ENCODE measurements around the gene VWDE. TPM values are rescaled to one million over a fixed set of nuclear protein-coding genes. Genes with fewer than 3 reads are reported as not detected.

VWDE gene
- total RNA-seq, 1 experiment from 2014 or later, result 13.7 TPM

GRCh38 chr7:12299367-12299766 lies 104.3 kb downstream of the VWDE start:
- H3K4me3 ChIP-seq (replicated peaks in 1 of 2; ENCODE audit: low read depth in 1 of 2, low read length in 2 of 2), result no peak overlapping the region
- RAD21 ChIA-PET (ENCODE audit: low non-redundant PET in 1 of 2, low total read pairs in 2 of 2, uncharacterized antibody in 2 of 2, unreplicated experiment in 2 of 2), result no interaction called here
- no peak for ATAC-seq
- no peaks in the 10 kb centered on the region for H3K79me2 ChIP-seq (ENCODE audit: insufficient read depth, low read length)
- POLR2A ChIA-PET, result no interaction called here
- no peak for DNase-seq (ENCODE audit: low read depth, low spot score)
- H2AFZ ChIP-seq (ENCODE audit: low read depth, low read length, poor library complexity, severe bottlenecking), result no peak overlapping the region
- CTCF ChIA-PET, result no interaction called here
- H3K27ac ChIP-seq (ENCODE audit: low read depth, low read length), result no peak overlapping the region
- intact Hi-C loops (cut with micrococcal nuclease), result no loop called here
- H4K20me1 ChIP-seq (ENCODE audit: insufficient read depth), result no peaks in the 10 kb centered on the region
- no peaks in the 10 kb centered on the region for H3K36me3 ChIP-seq (ENCODE audit: control insufficient read depth in 1 of 2, insufficient read depth in 2 of 2, low read length in 2 of 2)
- no peaks in the 10 kb centered on the region for H3K27me3 ChIP-seq (ENCODE audit: insufficient read depth, low read length)
- BruUV-seq (replicated peaks), result no TSS peak
- no peak for TF ChIP-seq ELF1 (IDR thresholded peaks at IDR 0.05; ENCODE audit: borderline replicate concordance, low read depth)
- no peak for TF ChIP-seq CEBPB (IDR thresholded peaks at IDR 0.05; ENCODE audit: low read depth)
- TF ChIP-seq CBX3 (IDR thresholded peaks at IDR 0.05; ENCODE audit: low read depth), result no peak
- TF ChIP-seq SP1 (IDR thresholded peaks at IDR 0.05; ENCODE audit: low read depth), result no peak
- no peak for TF ChIP-seq SIN3A (IDR thresholded peaks at IDR 0.05; ENCODE audit: low read depth)
- no peak for TF ChIP-seq YY1 (IDR thresholded peaks at IDR 0.05; ENCODE audit: extremely low read depth, insufficient replicate concordance, low read depth, low read length)
- TF ChIP-seq EGR1 (IDR thresholded peaks at IDR 0.05; ENCODE audit: low read depth), result no peak
- no peak for TF ChIP-seq ZFX (IDR thresholded peaks at IDR 0.05)
- no peak for TF ChIP-seq JUND (IDR thresholded peaks at IDR 0.05)
- TF ChIP-seq ZBTB33 (IDR thresholded peaks at IDR 0.05; ENCODE audit: extremely low read depth, insufficient replicate concordance, low read length), result no peak
- no peak for TF ChIP-seq RAD21 (IDR thresholded peaks at IDR 0.05; ENCODE audit: low read depth)
- no peak for TF ChIP-seq FOSL1 (IDR thresholded peaks at IDR 0.05; ENCODE audit: low read depth)
- TF ChIP-seq REST (IDR thresholded peaks at IDR 0.05; ENCODE audit: low read depth), result no peak
- H3K9ac ChIP-seq (ENCODE audit: low read length), result no peak overlapping the region
- H3K9me2 ChIP-seq (ENCODE audit: insufficient read depth), result no peaks in the 10 kb centered on the region
- no peak overlapping the region for H3K4me2 ChIP-seq (ENCODE audit: low read length)
- H3K9me3 ChIP-seq (ENCODE audit: control insufficient read depth in 1 of 2, insufficient read depth in 1 of 2, low read depth in 1 of 2, low read length in 2 of 2), result no peaks in the 10 kb centered on the region
- peaks cover 4 to 7% of the 10 kb centered on the region in 2 experiments; a peak in 3 of 4 replicates for H3K4me1 ChIP-seq (ENCODE audit: control insufficient read depth in 1 of 2, insufficient read depth in 2 of 2, low read length in 2 of 2)
